Measurements from ENCODE around the gene ARL6.

The ARL6 gene

GRCh38 chr3:97821774-97822358, 57.3 kb downstream of the ARL6 start, which contains the start of gene CRYBG3:
CRYBG3 (plus strand) TSS chr3:97822011; CDS start chr3:97822207, 196 bp downstream.
- peak; percentile 53 for TF ChIP-seq CTCF (IDR thresholded peaks at IDR 0.05)

- no peak for TF ChIP-seq CTCF (IDR thresholded peaks at IDR 0.05)
Measured at GRCh38 chr3:97822359-97822775, 57.8 kb downstream of the ARL6 start.

GRCh38 chr3:97823046-97824004, 58.8 kb downstream of the ARL6 start:
- TF ChIP-seq CTCF (IDR thresholded peaks at IDR 0.05), result no peak

- TF ChIP-seq CTCF (IDR thresholded peaks at IDR 0.05), result no peak
Measured at GRCh38 chr3:97825101-97825500, 60.5 kb downstream of the ARL6 start.

GRCh38 chr3:97827741-97828471, 63.3 kb downstream of the ARL6 start:
- no peak for TF ChIP-seq CTCF (IDR thresholded peaks at IDR 0.05)

GRCh38 chr3:97829198-97829597, 64.6 kb downstream of the ARL6 start:
- no peak for TF ChIP-seq CTCF (IDR thresholded peaks at IDR 0.05)

GRCh38 chr3:97830638-97831037, 66.1 kb downstream of the ARL6 start:
- no peak for TF ChIP-seq CTCF (IDR thresholded peaks at IDR 0.05)

Measured in LNCAP (cell line).